ENCODE data around the gene SLC2A1.

SLC2A1 gene

GRCh38 chr1:42968654-42969053 is 10.0 kb upstream of the SLC2A1 start:
- ChIA-PET POLR2A (no interaction called here), CTCF (interaction anchor here (2.4 kb wide), 1 partner anchor 45 kb away, joined by 6 read pairs; no protein-coding TSS in a partner anchor)
- TF ChIP-seq CTCF (IDR thresholded peaks at IDR 0.05; ENCODE audit: control extremely low read depth, extremely low read depth, low read depth, missing control alignments) = no peak
- no peak for DNase-seq (ENCODE audit: extremely low spot score)

- ChIA-PET CTCF (interaction anchor here (0.9 kb wide), 1 partner anchor 44 kb away, joined by 3 read pairs; no protein-coding TSS in a partner anchor), POLR2A (no interaction called here)
- DNase-seq (ENCODE audit: extremely low spot score) = no peak
- no peak for TF ChIP-seq CTCF (IDR thresholded peaks at IDR 0.05; ENCODE audit: control extremely low read depth, extremely low read depth, low read depth, missing control alignments)
These were observed 8.3 kb upstream of the SLC2A1 start for GRCh38 chr1:42966688-42967612.

GRCh38 chr1:42965378-42965777 is 6.7 kb upstream of the SLC2A1 start:
- POLR2A ChIA-PET = no interaction called here
- CTCF ChIA-PET = interaction anchor here (1.1 kb wide), 1 partner anchor 9 kb away, joined by 4 read pairs; no protein-coding TSS in a partner anchor
- no peak for DNase-seq (ENCODE audit: extremely low spot score)
- TF ChIP-seq CTCF (IDR thresholded peaks at IDR 0.05; ENCODE audit: control extremely low read depth, extremely low read depth, low read depth, missing control alignments) = no peak

- CTCF ChIA-PET = interaction anchor here (1.1 to 1.8 kb wide), 2 partner anchors 10 to 110 kb away, joined by 4 to 10 read pairs; no protein-coding TSS in a partner anchor
- TF ChIP-seq CTCF (IDR thresholded peaks at IDR 0.05; ENCODE audit: control extremely low read depth, extremely low read depth, low read depth, missing control alignments) = no peak
- DNase-seq (ENCODE audit: extremely low spot score) = no peak
- POLR2A ChIA-PET = no interaction called here
These were observed 5.6 kb upstream of the SLC2A1 start for GRCh38 chr1:42964044-42964812.

- no peak for DNase-seq (ENCODE audit: extremely low spot score)
- POLR2A ChIA-PET = no interaction called here
- no peak for TF ChIP-seq CTCF (IDR thresholded peaks at IDR 0.05; ENCODE audit: control extremely low read depth, extremely low read depth, low read depth, missing control alignments)
- CTCF ChIA-PET = interaction anchor here (1.8 kb wide), 1 partner anchor 111 kb away, joined by 10 read pairs; no protein-coding TSS in a partner anchor
These were observed 4.8 kb upstream of the SLC2A1 start for GRCh38 chr1:42963378-42964043.

All from GM10248 (cell line).